Right forelimb (tissue), 1 donor: Measurements from ENCODE around the gene FAM118B.
"Not testable (repeated sequence)": the region's sequence is repeated elsewhere in the genome, so short reads cannot be mapped to it uniquely, and the experiment has no call there.

Source experiments
- DNase-seq: peaks from one replicate; pipeline ENCODE4 v3.0.0-alpha.2; 2018

The FAM118B gene

GRCh38 chr11:126219547-126219946 is 8.0 kb downstream of the FAM118B start:
- no peak for DNase-seq

- no peak for DNase-seq
These were observed 13.2 kb downstream of the FAM118B start for GRCh38 chr11:126224647-126225294.

GRCh38 chr11:126225295-126225665 is 13.7 kb downstream of the FAM118B start:
- no peak for DNase-seq

DNA sequence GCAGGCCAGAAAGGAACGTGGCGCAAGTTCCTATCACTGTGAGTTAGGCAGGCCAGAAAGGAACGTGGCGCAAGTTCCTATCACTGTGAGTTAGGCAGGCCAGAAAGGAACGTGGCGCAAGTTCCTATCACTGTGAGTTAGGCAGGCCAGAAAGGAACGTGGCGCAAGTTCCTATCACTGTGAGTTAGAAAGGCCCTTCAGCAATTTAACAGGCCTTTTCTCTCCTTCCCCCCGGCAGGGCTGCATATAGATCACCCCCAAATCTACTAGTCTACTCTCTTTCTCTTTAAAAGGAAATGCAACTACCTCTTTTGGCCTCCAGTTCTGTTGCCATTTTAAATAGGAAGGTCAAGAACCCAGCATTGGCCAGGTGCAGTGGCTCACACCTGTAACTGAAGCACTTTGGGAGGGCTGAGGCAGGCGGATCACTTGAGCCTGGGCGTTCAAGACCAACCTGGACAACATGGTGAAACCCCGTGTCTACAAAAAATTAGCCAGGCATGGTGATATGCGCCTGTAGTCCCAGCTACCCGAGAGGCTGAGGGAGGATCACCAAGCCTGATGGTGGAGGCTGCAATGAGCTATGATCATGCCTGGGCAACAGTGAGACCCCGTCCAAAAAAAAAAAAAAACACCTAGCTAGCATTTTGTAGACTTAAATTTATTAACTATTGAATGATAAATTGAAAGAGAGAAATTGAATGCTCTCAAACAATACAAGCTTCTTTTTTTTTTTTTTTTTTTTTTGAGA is 14.9 kb downstream of the FAM118B start:
- DNase-seq = no peak

- DNase-seq = no peak
These were observed 18.4 kb downstream of the FAM118B start for GRCh38 chr11:126229858-126230540.

DNA sequence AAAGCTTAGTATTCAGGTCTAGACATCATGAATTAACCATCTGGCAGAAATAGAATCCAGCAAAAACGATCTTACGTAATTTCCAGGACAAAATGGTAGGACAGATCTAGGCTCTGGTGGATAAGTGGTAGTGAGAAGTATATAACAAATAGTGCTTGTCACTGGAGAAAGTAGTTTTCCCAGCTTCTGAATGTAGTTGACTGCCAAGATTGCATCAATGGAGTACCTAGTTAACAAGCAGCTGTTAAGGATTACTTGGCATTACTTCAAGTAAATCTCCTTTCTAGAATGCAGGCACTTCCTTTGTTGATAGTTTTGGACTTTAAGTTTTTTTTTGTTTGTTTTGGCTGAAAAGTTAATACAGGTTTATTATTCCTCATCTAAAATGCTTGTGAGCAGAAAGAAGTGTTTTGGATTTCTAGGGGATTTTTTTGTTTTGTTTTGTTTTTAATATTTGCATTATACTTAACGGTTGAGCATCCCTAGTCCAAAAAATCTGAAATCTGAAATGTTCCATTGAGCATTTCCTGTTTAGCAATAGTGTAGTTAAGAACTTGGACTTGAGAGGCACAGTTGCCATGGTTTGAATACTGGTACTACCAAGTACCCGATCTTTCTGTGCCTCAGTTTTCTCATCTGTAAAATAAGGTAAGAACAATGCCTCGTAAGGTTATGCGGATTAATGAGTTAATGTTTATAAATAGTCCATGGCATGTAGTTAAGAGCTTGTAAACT is 20.3 kb downstream of the FAM118B start:
- no peak for DNase-seq

GRCh38 chr11:126232683-126233082 is 21.1 kb downstream of the FAM118B start:
- no peak for DNase-seq

- DNase-seq = no peak
These were observed 21.8 kb downstream of the FAM118B start for GRCh38 chr11:126233391-126233790.

GRCh38 chr11:126246636-126247035 is 35.1 kb downstream of the FAM118B start:
- DNase-seq = no peak

DNA sequence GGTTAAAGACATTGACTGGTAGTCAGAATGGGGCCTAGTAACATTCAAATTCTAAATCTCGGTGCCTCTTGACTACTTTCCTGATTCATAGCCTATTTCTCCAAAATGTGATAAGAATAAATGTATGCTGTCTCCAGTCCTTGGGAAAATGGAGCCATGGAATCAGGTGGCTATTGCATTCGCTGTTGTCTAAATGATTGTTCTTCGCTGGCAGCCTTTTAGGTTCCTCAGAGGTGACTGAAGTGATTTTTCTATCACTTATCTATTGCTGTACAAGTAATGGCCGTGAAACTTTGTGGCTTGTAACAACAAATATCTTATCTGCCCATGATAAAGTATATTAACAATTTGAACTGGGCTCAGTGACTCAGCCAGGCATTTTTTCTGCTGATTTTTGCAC is 41.7 kb downstream of the FAM118B start:
- no peak for DNase-seq

DNA sequence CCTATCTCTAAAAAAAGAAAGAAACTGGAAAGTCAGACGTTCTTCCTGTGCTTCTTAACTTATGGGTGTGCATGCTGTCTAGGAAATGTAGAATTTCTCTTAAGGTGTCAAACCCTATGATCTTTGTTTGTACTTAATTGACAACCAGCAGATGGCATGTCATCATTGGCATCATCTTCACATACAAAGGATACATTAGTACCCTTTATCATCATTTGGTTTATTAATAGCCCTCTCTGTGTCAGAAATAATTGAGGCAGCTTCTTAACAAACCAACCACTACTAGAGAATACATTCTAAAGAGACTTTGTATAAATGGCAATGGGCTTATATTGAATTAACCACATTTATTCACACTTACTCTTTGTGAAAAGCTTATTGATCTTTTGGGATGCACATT is 43.2 kb downstream of the FAM118B start:
- no peak for DNase-seq

DNA sequence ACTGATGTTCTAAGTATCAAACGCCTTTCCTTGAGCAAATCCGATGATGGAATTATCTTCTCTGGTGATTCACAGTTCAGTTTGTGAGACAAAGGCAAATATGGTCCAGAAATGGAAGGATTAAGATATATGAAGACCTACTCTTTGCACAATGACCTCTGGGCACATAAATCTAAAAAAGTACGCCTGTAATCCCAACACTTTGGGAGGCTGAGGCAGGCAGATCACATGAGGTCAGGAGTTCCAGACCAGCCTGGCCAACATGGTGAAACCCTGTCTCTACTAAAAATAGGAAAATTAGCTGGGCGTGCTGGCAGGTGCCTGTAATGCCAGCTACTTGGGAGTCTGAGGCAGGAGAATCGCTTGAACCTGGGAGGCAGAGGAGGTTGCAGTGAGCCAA is 43.9 kb downstream of the FAM118B start:
- not testable (repeated sequence) for DNase-seq

DNA sequence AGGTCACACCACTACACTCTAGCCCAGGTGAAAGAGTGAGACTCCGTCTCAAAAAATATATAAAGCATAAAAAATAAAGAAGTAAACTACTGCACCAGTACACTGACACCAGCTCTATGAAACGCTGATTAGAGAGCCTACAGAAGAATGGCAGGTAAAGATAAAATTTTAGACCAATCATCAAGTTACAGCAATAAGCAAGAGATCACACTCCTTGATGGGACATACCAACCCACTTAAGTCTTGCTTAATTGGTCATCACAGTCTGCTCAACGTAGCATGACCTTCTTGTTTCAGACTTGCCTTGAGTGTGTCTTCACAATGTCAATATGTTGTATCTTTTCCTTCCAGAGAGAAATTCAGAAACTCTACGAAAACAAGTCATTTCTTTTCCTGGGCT is 44.6 kb downstream of the FAM118B start:
- DNase-seq = no peak

GRCh38 chr11:126257144-126257543 is 45.6 kb downstream of the FAM118B start:
- DNase-seq = no peak

GRCh38 chr11:126257764-126258163 is 46.2 kb downstream of the FAM118B start:
- DNase-seq = no peak

GRCh38 chr11:126262216-126262615 is 50.6 kb downstream of the FAM118B start:
- no peak for DNase-seq

- no peak for DNase-seq
These were observed 51.9 kb downstream of the FAM118B start for GRCh38 chr11:126263489-126263888.

GRCh38 chr11:126265811-126266210 is 54.2 kb downstream of the FAM118B start:
- DNase-seq = no peak

- no peak for DNase-seq
These were observed 56.1 kb downstream of the FAM118B start for GRCh38 chr11:126267650-126268049.

GRCh38 chr11:126268361-126268707 is 56.8 kb downstream of the FAM118B start:
- no peak for DNase-seq

- DNase-seq = peak; percentile 100
These were observed 57.4 kb downstream of the FAM118B start, which contains the start of the genes FOXRED1 and SRPRA for GRCh38 chr11:126268708-126269579. TSS of gene FOXRED1 (plus strand) at chr11:126269154. CDS start at chr11:126269207, 53 bp downstream. TSS of gene SRPRA (minus strand) at chr11:126268895. CDS start at chr11:126268804, 91 bp downstream.

DNA sequence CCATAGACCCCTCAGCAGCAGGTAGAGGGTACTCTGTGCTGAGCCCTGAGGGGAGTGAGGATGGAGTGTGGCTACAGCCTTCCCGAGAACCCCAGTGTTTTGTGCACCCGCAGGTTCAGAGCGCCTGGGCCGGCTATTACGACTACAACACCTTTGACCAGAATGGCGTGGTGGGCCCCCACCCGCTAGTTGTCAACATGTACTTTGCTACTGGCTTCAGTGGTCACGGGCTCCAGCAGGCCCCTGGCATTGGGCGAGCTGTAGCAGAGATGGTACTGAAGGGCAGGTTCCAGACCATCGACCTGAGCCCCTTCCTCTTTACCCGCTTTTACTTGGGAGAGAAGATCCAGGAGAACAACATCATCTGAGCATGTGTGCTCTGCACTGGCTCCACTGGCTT is 65.7 kb downstream of the FAM118B start:
- DNase-seq = no peak
